Neuronal stem cell (in vitro differentiated cells): ENCODE data around the gene EIPR1.

Experiments used
- DNase-seq: peaks from one replicate; pipeline ENCODE4 v3.0.0-alpha.2; 2013; ENCODE audit warnings: low spot score
- H2AFZ ChIP-seq: one replicate; pipeline ENCODE4 v1.6.1; 2013; ENCODE audit warnings: mild to moderate bottlenecking, low read length, inconsistent platforms
- H2AK5ac ChIP-seq: 2 replicates; pipeline ENCODE4 v1.6.1; 2013; ENCODE audit warnings: low read depth, mild to moderate bottlenecking, inconsistent platforms, low read length, moderate library complexity, mixed read lengths
- H2BK120ac ChIP-seq: 2 replicates; pipeline ENCODE4 v1.6.1; 2013; ENCODE audit warnings: low read depth, mild to moderate bottlenecking, inconsistent platforms, low read length, moderate library complexity, mixed read lengths
- H2BK12ac ChIP-seq: one replicate; pipeline ENCODE4 v1.6.1; 2013; ENCODE audit warnings: low read length, inconsistent platforms
- H2BK15ac ChIP-seq: 2 replicates; pipeline ENCODE4 v1.6.1; 2013; ENCODE audit warnings: mild to moderate bottlenecking, low read length, inconsistent platforms, mixed read lengths
- H2BK5ac ChIP-seq: one replicate; pipeline ENCODE4 v1.6.1; 2013; ENCODE audit warnings: inconsistent platforms, mild to moderate bottlenecking, low read length, moderate library complexity
- H3K14ac ChIP-seq: one replicate; pipeline ENCODE4 v1.6.1; 2013; ENCODE audit warnings: low read length, inconsistent platforms
- H3K18ac ChIP-seq: 2 replicates; pipeline ENCODE4 v1.6.1; 2013; ENCODE audit warnings: low read length, inconsistent platforms
- H3K23ac ChIP-seq: 2 replicates; pipeline ENCODE4 v1.6.1; 2013; ENCODE audit warnings: low read depth, mild to moderate bottlenecking, mixed read lengths, low read length, inconsistent platforms; ENCODE audit not compliant: poor library complexity
- H3K27ac ChIP-seq: replicated peaks from 3 replicates; pipeline ENCODE4 v1.5.1; 2013; ENCODE audit warnings: low read length, inconsistent platforms
- H3K27me3 ChIP-seq, 3 experiments: 2 replicates each; pipeline ENCODE4 v1.6.1; 2013; ENCODE audit warnings: low read length in 3 of 3, mild to moderate bottlenecking in 2 of 3, inconsistent platforms in 1 of 3, low read depth in 1 of 3, mixed read lengths in 1 of 3, moderate library complexity in 1 of 3; ENCODE audit not compliant: control insufficient read depth in 3 of 3, insufficient read depth in 3 of 3
- H3K36me3 ChIP-seq, 2 donors: replicated peaks in 1 of 2; 2 replicates each; pipeline ENCODE4 v1.6.1; 2013; ENCODE audit warnings: low read length in 2 of 2; ENCODE audit not compliant: control insufficient read depth in 2 of 2, insufficient read depth in 2 of 2
- H3K4ac ChIP-seq: 2 replicates; pipeline ENCODE4 v1.6.1; 2013; ENCODE audit warnings: inconsistent platforms, mild to moderate bottlenecking, low read length, moderate library complexity
- H3K4me1 ChIP-seq, 2 donors: 1 replicate in 1 of 2; 2 replicates in 1 of 2; pipeline ENCODE4 v1.6.1; 2013; ENCODE audit warnings: low read length in 2 of 2, low read depth in 1 of 2; ENCODE audit not compliant: control insufficient read depth in 2 of 2, insufficient read depth in 1 of 2
- H3K4me2 ChIP-seq: one replicate; pipeline ENCODE4 v1.6.1; 2013; ENCODE audit warnings: mild to moderate bottlenecking, low read length, inconsistent platforms; ENCODE audit not compliant: insufficient read depth, poor library complexity, severe bottlenecking
- H3K4me3 ChIP-seq, 2 donors: 2 replicates each; pipeline ENCODE4 v1.5.1; 2013; ENCODE audit warnings: low read length in 2 of 2, mild to moderate bottlenecking in 2 of 2, inconsistent platforms in 1 of 2, moderate library complexity in 1 of 2
- H3K79me1 ChIP-seq: one replicate; pipeline ENCODE4 v1.6.1; 2013; ENCODE audit warnings: low read depth, mild to moderate bottlenecking, inconsistent platforms, low read length, moderate library complexity
- H3K9ac ChIP-seq: one replicate; pipeline ENCODE4 v1.6.1; 2013; ENCODE audit warnings: mild to moderate bottlenecking, low read depth, low read length, inconsistent platforms; ENCODE audit not compliant: poor library complexity
- H3K9me3 ChIP-seq, 2 donors: replicated peaks in 1 of 2; 2 replicates each; pipeline versions ENCODE3 to v1.6.1; 2013; ENCODE audit warnings: low read length in 2 of 2, mild to moderate bottlenecking in 2 of 2, inconsistent platforms in 1 of 2, low read depth in 1 of 2, mixed read lengths in 1 of 2, moderate library complexity in 1 of 2; ENCODE audit not compliant: control insufficient read depth in 2 of 2, insufficient read depth in 1 of 2
- H4K8ac ChIP-seq: one replicate; pipeline ENCODE4 v1.6.1; 2013; ENCODE audit warnings: low read depth, mild to moderate bottlenecking, inconsistent platforms, low read length, moderate library complexity
- H4K91ac ChIP-seq: one replicate; pipeline ENCODE4 v1.6.1; 2013; ENCODE audit warnings: low read length, low read depth, mild to moderate bottlenecking, inconsistent platforms; ENCODE audit not compliant: poor library complexity
- WGBS, 2 donors: extraction: QIAGEN DNeasy Blood & Tissue Kit; methylation state at CpG; one replicate each; pipeline ENCODE4 v1.1.7; 2013; ENCODE audit warnings: missing lambda C conversion rate in 2 of 2, mixed read lengths in 1 of 2; ENCODE audit not compliant: insufficient read length in 2 of 2, insufficient replicate concordance in 1 of 2; ENCODE audit errors: extremely low coverage in 2 of 2; 5-methylcytosine and 5-hydroxymethylcytosine counted together

The EIPR1 gene

GRCh38 chr2:3142210-3142609 is 235.4 kb downstream of the EIPR1 start:
- WGBS, 2 donors = no CpG with 5 or more reads among the region's 8 CpGs
- Histone ChIP-seq H3K27me3 (no peaks in the 10 kb centered on the region), H2BK5ac (no peak overlapping the region)

GRCh38 chr2:3141696-3142095 is 235.9 kb downstream of the EIPR1 start:
- no peaks in the 10 kb centered on the region for H3K27me3 ChIP-seq
- H3K79me1 ChIP-seq = no peaks in the 10 kb centered on the region
- peak overlapping the region in 1 of 2 donors; percentile 20 for H3K4me3 ChIP-seq
- H2BK12ac ChIP-seq = no peak overlapping the region
- no peak overlapping the region for H3K18ac ChIP-seq
- H3K9me3 ChIP-seq = peaks cover 5 to 11% of the 10 kb centered on the region in 2 donors
- H3K14ac ChIP-seq = no peak overlapping the region
- H3K4ac ChIP-seq = no peak overlapping the region
- H2AK5ac ChIP-seq = no peak overlapping the region
- no peak overlapping the region for H3K27ac ChIP-seq
- no peak overlapping the region for H3K4me2 ChIP-seq
- no peak overlapping the region for H2AFZ ChIP-seq
- no peak overlapping the region for H2BK5ac ChIP-seq
- H4K8ac ChIP-seq = no peak overlapping the region
- DNase-seq = no peak
- peak overlapping the region; percentile 18 for H3K23ac ChIP-seq
- no peak overlapping the region for H2BK15ac ChIP-seq
- WGBS, 2 donors = no CpG with 5 or more reads among the region's 6 CpGs
- no peak overlapping the region for H3K9ac ChIP-seq
- peaks cover 0 to 2% of the 10 kb centered on the region in 2 donors for H3K36me3 ChIP-seq
- no peak overlapping the region for H2BK120ac ChIP-seq
- H4K91ac ChIP-seq = no peak overlapping the region
- H3K4me1 ChIP-seq = peaks cover 0 to 13% of the 10 kb centered on the region in 2 donors

More at GRCh38 chr2:3142210-3142609, 235.4 kb downstream of the EIPR1 start:
- Histone ChIP-seq H3K9me3 (peaks cover 5 to 11% of the 10 kb centered on the region in 2 donors), H2AK5ac (no peak overlapping the region), H3K27ac (no peak overlapping the region), H3K36me3 (peaks cover 0 to 2% of the 10 kb centered on the region in 2 donors), H3K4me1 (peaks cover 0 to 13% of the 10 kb centered on the region in 2 donors), H3K14ac (no peak overlapping the region), H4K91ac (no peak overlapping the region), H3K18ac (no peak overlapping the region), H2BK12ac (no peak overlapping the region), H2BK15ac (no peak overlapping the region), H3K79me1 (no peaks in the 10 kb centered on the region), H2AFZ (no peak overlapping the region), H3K4ac (no peak overlapping the region), H3K9ac (no peak overlapping the region), H2BK120ac (no peak overlapping the region), H4K8ac (no peak overlapping the region), H3K4me2 (no peak overlapping the region), H3K23ac (no peak overlapping the region), H3K4me3 (no peak overlapping the region)
- no peak for DNase-seq

GRCh38 chr2:3139906-3140305 is 237.7 kb downstream of the EIPR1 start:
- Histone ChIP-seq H3K14ac (no peak overlapping the region), H4K8ac (no peak overlapping the region), H2BK120ac (no peak overlapping the region), H3K4ac (no peak overlapping the region), H2BK12ac (no peak overlapping the region), H3K9ac (no peak overlapping the region), H2BK15ac (no peak overlapping the region), H3K27me3 (no peaks in the 10 kb centered on the region), H3K18ac (no peak overlapping the region), H3K9me3 (peaks cover 11% of the 10 kb centered on the region in 2 donors), H3K4me3 (no peak overlapping the region), H3K36me3 (peaks cover 0 to 2% of the 10 kb centered on the region in 2 donors), H3K79me1 (no peaks in the 10 kb centered on the region), H2BK5ac (no peak overlapping the region), H3K23ac (no peak overlapping the region), H2AK5ac (no peak overlapping the region), H3K4me1 (peaks cover 0 to 13% of the 10 kb centered on the region in 2 donors), H3K4me2 (no peak overlapping the region), H3K27ac (no peak overlapping the region), H4K91ac (no peak overlapping the region), H2AFZ (no peak overlapping the region)
- no peak for DNase-seq
- no CpG with 5 or more reads among the region's 7 CpGs for WGBS, 2 donors
